Measurements from ENCODE around the gene NF1.

- TF ChIP-seq, protein P1, sequence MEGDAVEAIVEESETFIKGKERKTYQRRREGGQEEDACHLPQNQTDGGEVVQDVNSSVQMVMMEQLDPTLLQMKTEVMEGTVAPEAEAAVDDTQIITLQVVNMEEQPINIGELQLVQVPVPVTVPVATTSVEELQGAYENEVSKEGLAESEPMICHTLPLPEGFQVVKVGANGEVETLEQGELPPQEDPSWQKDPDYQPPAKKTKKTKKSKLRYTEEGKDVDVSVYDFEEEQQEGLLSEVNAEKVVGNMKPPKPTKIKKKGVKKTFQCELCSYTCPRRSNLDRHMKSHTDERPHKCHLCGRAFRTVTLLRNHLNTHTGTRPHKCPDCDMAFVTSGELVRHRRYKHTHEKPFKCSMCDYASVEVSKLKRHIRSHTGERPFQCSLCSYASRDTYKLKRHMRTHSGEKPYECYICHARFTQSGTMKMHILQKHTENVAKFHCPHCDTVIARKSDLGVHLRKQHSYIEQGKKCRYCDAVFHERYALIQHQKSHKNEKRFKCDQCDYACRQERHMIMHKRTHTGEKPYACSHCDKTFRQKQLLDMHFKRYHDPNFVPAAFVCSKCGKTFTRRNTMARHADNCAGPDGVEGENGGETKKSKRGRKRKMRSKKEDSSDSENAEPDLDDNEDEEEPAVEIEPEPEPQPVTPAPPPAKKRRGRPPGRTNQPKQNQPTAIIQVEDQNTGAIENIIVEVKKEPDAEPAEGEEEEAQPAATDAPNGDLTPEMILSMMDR (IDR thresholded peaks at IDR 0.05), result no peak
- no peak for TF ChIP-seq POLR2A (IDR thresholded peaks at IDR 0.05)
Measured at GRCh38 chr17:31328160-31328535, 233.4 kb downstream of the NF1 start.
